WTC11 (cell line): ENCODE results near the gene SLC24A3. TPM values are rescaled to one million over a fixed set of nuclear protein-coding genes. Genes with fewer than 3 reads are reported as not detected.

ENCODE experiments used
- ATAC-seq: fragments of 200-7000 bp; cut with Tn5 transposase; 2 replicates; pipeline ENCODE4 v1.10.0; 2021; ENCODE audit warnings: mild to moderate bottlenecking, moderate library complexity
- CTCF ChIA-PET: fragments of 300-600 bp; sonication (Branson Sonifier 250); formaldehyde crosslinking; loops from one replicate; lab custom pipeline; 2021; ENCODE audit warnings: antibody characterized with exemption; lab: Charles Lee
- POLR2A ChIA-PET: fragments of 350-600 bp; sonication (Branson Sonifier 250); formaldehyde crosslinking; loops from one replicate; lab custom pipeline; 2021; ENCODE audit warnings: antibody characterized with exemption; lab: Charles Lee
- DNase-seq: peaks from one replicate; pipeline ENCODE4 v3.0.0; 2021; ENCODE audit warnings: low spot score
- H3K27ac Mint-ChIP-seq: 2 replicates; pipeline ENCODE4 v1.8.0; 2021; ENCODE audit warnings: mixed read lengths
- H3K27me3 Mint-ChIP-seq: 2 replicates; pipeline ENCODE4 v1.8.0; 2021; ENCODE audit warnings: low read depth, mild to moderate bottlenecking, moderate library complexity, mixed read lengths
- H3K36me3 Mint-ChIP-seq: 2 replicates; pipeline ENCODE4 v1.8.0; 2021; ENCODE audit warnings: mixed read lengths
- H3K4me1 Mint-ChIP-seq: 2 replicates; pipeline ENCODE4 v1.8.0; 2022; ENCODE audit warnings: mixed read lengths
- H3K4me3 Mint-ChIP-seq: 2 replicates; pipeline ENCODE4 v1.8.0; 2021; ENCODE audit warnings: mild to moderate bottlenecking, moderate library complexity, mixed read lengths
- H3K9me3 Mint-ChIP-seq: 2 replicates; pipeline ENCODE4 v1.8.0; 2021; ENCODE audit warnings: mixed read lengths
- ATF1 ChIP-seq: sonication (generic); formaldehyde crosslinking; IDR thresholded peaks from 2 replicates; pipeline ENCODE4 v1.8.1; 2023; ENCODE audit warnings: mild to moderate bottlenecking, moderate library complexity, missing genetic modification reagents
- FOXJ3 ChIP-seq: sonication (generic); formaldehyde crosslinking; IDR thresholded peaks from 2 replicates; pipeline ENCODE4 v1.9.0; 2021; ENCODE audit warnings: missing genetic modification reagents, mild to moderate bottlenecking, borderline replicate concordance
- FOXK1 ChIP-seq: sonication (generic); formaldehyde crosslinking; IDR thresholded peaks from 2 replicates; pipeline ENCODE4 v1.8.0; 2022; ENCODE audit warnings: mild to moderate bottlenecking, moderate library complexity, missing genetic modification reagents
- GRHL2 ChIP-seq: fragments of 250-450 bp; sonication (Bioruptor Pico); IDR thresholded peaks from 2 replicates; pipeline ENCODE4 v1.8.0; 2022; ENCODE audit warnings: mild to moderate bottlenecking, moderate library complexity; ENCODE audit not compliant: insufficient replicate concordance, severe bottlenecking
- HMGA2 ChIP-seq: fragments of 250-450 bp; sonication (Bioruptor Pico); IDR thresholded peaks from 2 replicates; pipeline ENCODE4 v1.4.0; 2021; ENCODE audit warnings: mild to moderate bottlenecking, moderate library complexity
- JUN ChIP-seq: sonication (generic); formaldehyde crosslinking; IDR thresholded peaks from 2 replicates; pipeline ENCODE4 v1.8.0; 2023; ENCODE audit warnings: mild to moderate bottlenecking, missing genetic modification reagents
- KAT7 ChIP-seq: sonication (generic); formaldehyde crosslinking; IDR thresholded peaks from 2 replicates; pipeline ENCODE4 v1.8.1; 2023; ENCODE audit warnings: missing genetic modification reagents, mild to moderate bottlenecking, borderline replicate concordance
- NFATC4 ChIP-seq: fragments of 250-450 bp; sonication (Bioruptor Pico); IDR thresholded peaks from 2 replicates; pipeline ENCODE4 v1.9.0; 2021; ENCODE audit warnings: mild to moderate bottlenecking
- SMAD4 ChIP-seq: sonication (generic); formaldehyde crosslinking; IDR thresholded peaks from 2 replicates; pipeline ENCODE4 v1.8.0; 2022; ENCODE audit warnings: mild to moderate bottlenecking, missing genetic modification reagents
- TEAD1 ChIP-seq: sonication (generic); formaldehyde crosslinking; IDR thresholded peaks from 2 replicates; pipeline ENCODE4 v1.8.0; 2022; ENCODE audit warnings: mild to moderate bottlenecking, missing genetic modification reagents
- ZBTB21 ChIP-seq: sonication (generic); formaldehyde crosslinking; IDR thresholded peaks from 2 replicates; pipeline ENCODE4 v1.8.1; 2023; ENCODE audit warnings: mild to moderate bottlenecking, missing genetic modification reagents, borderline replicate concordance
- ZNF121 ChIP-seq: sonication (generic); formaldehyde crosslinking; IDR thresholded peaks from 2 replicates; pipeline ENCODE4 v1.8.0; 2023; ENCODE audit warnings: missing genetic modification reagents
- ZNF263 ChIP-seq: sonication (generic); formaldehyde crosslinking; IDR thresholded peaks from 2 replicates; pipeline ENCODE4 v1.8.1; 2022; ENCODE audit warnings: low read depth, mild to moderate bottlenecking, moderate library complexity, missing genetic modification reagents
- ZNF396 ChIP-seq: fragments of 250-450 bp; sonication (Bioruptor Pico); IDR thresholded peaks from 2 replicates; pipeline ENCODE4 v1.8.0; 2021; ENCODE audit warnings: mild to moderate bottlenecking, moderate library complexity, borderline replicate concordance
- ZNF416 ChIP-seq: fragments of 250-450 bp; sonication (Bioruptor Pico); IDR thresholded peaks from 2 replicates; pipeline ENCODE4 v1.9.0; 2021; ENCODE audit warnings: mild to moderate bottlenecking, inconsistent platforms
- total RNA-seq: library from RNA; stranded (reverse); gene quantifications from 3 replicates; pipeline ENCODE4 v1.2.3, GENCODE V29; 2021
- TF ChIP-seq, protein P1 (sequence below): sonication (generic); formaldehyde crosslinking; IDR thresholded peaks from 2 replicates; pipeline ENCODE4 v1.8.0; 2023; ENCODE audit warnings: mild to moderate bottlenecking, missing genetic modification reagents
- TF ChIP-seq, protein P2 (sequence below): sonication (generic); formaldehyde crosslinking; IDR thresholded peaks from 2 replicates; pipeline ENCODE4 v1.8.1; 2023; ENCODE audit warnings: mild to moderate bottlenecking, missing genetic modification reagents, moderate library complexity
- TF ChIP-seq, protein P3 (sequence below): sonication (generic); formaldehyde crosslinking; IDR thresholded peaks from 2 replicates; pipeline ENCODE4 v1.8.1; 2022; ENCODE audit warnings: low read depth, missing genetic modification reagents, borderline replicate concordance
- TF ChIP-seq, protein P4 (sequence below): sonication (generic); formaldehyde crosslinking; IDR thresholded peaks from 2 replicates; pipeline ENCODE4 v1.8.1; 2023; ENCODE audit warnings: mild to moderate bottlenecking, missing genetic modification reagents
- TF ChIP-seq, protein P5 (sequence below): fragments of 250-450 bp; sonication (Bioruptor Pico); IDR thresholded peaks from 2 replicates; pipeline ENCODE4 v1.9.0; 2021; ENCODE audit warnings: moderate library complexity, mild to moderate bottlenecking, inconsistent platforms, borderline replicate concordance
- TF ChIP-seq, protein P6 (sequence below): fragments of 250-450 bp; sonication (Bioruptor Pico); IDR thresholded peaks from 2 replicates; pipeline ENCODE4 v2.1.2; 2022; ENCODE audit warnings: mild to moderate bottlenecking, moderate library complexity
- TF ChIP-seq, protein P7 (sequence below): fragments of 250-450 bp; sonication (Bioruptor Pico); IDR thresholded peaks from 2 replicates; pipeline ENCODE4 v1.8.0; 2021; ENCODE audit warnings: mild to moderate bottlenecking

SLC24A3 gene
- total RNA-seq, 1 experiment from 2014 or later: 5.7 TPM

DNA sequence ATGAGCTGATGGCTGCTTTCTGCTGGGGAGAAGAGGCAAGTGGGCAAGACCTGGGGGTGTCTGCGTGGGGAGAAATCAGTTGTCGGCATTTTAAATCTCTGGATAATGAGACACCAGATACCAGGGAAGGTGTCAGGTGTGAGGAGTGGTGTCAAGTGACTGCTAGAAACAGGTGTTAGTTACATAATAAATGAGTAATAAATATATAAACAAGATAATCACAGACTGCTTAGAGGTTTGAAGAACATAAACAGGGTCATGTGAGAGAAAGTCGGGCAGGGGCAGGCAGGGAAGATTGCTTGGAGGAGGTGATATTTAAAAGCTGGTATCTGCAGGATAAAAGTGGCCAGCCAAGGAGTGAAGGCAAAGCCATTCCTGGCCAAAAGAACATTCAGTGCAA lies 458.4 kb downstream of the SLC24A3 start (continued):
- TF ChIP-seq, protein P1, sequence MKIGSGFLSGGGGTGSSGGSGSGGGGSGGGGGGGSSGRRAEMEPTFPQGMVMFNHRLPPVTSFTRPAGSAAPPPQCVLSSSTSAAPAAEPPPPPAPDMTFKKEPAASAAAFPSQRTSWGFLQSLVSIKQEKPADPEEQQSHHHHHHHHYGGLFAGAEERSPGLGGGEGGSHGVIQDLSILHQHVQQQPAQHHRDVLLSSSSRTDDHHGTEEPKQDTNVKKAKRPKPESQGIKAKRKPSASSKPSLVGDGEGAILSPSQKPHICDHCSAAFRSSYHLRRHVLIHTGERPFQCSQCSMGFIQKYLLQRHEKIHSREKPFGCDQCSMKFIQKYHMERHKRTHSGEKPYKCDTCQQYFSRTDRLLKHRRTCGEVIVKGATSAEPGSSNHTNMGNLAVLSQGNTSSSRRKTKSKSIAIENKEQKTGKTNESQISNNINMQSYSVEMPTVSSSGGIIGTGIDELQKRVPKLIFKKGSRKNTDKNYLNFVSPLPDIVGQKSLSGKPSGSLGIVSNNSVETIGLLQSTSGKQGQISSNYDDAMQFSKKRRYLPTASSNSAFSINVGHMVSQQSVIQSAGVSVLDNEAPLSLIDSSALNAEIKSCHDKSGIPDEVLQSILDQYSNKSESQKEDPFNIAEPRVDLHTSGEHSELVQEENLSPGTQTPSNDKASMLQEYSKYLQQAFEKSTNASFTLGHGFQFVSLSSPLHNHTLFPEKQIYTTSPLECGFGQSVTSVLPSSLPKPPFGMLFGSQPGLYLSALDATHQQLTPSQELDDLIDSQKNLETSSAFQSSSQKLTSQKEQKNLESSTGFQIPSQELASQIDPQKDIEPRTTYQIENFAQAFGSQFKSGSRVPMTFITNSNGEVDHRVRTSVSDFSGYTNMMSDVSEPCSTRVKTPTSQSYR: no peak
- TF ChIP-seq, protein P2, sequence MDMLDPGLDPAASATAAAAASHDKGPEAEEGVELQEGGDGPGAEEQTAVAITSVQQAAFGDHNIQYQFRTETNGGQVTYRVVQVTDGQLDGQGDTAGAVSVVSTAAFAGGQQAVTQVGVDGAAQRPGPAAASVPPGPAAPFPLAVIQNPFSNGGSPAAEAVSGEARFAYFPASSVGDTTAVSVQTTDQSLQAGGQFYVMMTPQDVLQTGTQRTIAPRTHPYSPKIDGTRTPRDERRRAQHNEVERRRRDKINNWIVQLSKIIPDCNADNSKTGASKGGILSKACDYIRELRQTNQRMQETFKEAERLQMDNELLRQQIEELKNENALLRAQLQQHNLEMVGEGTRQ (CRISPR knock-in tag): no peak
- no peak for TF ChIP-seq ZNF121 (CRISPR knock-in tag)
- TF ChIP-seq ZNF396: no peak
- TF ChIP-seq, protein P3, sequence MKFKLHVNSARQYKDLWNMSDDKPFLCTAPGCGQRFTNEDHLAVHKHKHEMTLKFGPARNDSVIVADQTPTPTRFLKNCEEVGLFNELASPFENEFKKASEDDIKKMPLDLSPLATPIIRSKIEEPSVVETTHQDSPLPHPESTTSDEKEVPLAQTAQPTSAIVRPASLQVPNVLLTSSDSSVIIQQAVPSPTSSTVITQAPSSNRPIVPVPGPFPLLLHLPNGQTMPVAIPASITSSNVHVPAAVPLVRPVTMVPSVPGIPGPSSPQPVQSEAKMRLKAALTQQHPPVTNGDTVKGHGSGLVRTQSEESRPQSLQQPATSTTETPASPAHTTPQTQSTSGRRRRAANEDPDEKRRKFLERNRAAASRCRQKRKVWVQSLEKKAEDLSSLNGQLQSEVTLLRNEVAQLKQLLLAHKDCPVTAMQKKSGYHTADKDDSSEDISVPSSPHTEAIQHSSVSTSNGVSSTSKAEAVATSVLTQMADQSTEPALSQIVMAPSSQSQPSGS (CRISPR knock-in tag): no peak
- no peak for TF ChIP-seq ZBTB21 (CRISPR knock-in tag)
- no peak for TF ChIP-seq FOXJ3 (CRISPR knock-in tag)

DNA sequence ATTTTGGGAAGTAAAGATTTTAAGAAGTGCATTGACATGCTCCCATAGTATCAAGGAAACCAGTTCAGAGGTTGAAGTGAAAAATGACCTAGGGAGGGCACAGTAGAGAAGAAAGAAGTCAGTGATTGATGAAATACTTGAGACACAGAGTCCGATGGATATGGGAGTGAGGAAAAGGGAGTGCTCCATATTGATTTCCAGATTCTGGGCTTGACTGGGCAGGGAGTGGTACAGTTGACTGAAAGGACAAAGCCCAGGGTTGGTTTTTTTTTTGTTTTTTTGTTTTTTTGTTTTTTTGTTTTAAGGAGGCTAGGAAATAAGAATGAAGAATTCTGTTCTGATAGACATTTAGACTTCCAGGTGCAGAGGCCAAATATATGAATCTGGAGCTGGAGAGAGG lies 458.9 kb downstream of the SLC24A3 start:
- ChIA-PET POLR2A (no interaction called here), CTCF (no interaction called here)
- DNase-seq (no peak), ATAC-seq (no peak)
- peaks cover 6% of the 10 kb centered on the region for H3K9me3 Mint-ChIP-seq
- no peaks in the 10 kb centered on the region for H3K4me1 Mint-ChIP-seq
- TF ChIP-seq, protein P4, sequence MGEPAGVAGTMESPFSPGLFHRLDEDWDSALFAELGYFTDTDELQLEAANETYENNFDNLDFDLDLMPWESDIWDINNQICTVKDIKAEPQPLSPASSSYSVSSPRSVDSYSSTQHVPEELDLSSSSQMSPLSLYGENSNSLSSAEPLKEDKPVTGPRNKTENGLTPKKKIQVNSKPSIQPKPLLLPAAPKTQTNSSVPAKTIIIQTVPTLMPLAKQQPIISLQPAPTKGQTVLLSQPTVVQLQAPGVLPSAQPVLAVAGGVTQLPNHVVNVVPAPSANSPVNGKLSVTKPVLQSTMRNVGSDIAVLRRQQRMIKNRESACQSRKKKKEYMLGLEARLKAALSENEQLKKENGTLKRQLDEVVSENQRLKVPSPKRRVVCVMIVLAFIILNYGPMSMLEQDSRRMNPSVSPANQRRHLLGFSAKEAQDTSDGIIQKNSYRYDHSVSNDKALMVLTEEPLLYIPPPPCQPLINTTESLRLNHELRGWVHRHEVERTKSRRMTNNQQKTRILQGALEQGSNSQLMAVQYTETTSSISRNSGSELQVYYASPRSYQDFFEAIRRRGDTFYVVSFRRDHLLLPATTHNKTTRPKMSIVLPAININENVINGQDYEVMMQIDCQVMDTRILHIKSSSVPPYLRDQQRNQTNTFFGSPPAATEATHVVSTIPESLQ (CRISPR knock-in tag): no peak
- TF ChIP-seq FOXK1 (CRISPR knock-in tag) (no peak), HMGA2 (CRISPR knock-in tag) (no peak), SMAD4 (CRISPR knock-in tag) (no peak), TEAD1 (no peak), ZNF263 (CRISPR knock-in tag) (no peak), ATF1 (CRISPR knock-in tag) (no peak), NFATC4 (CRISPR knock-in tag) (no peak), ZNF416 (CRISPR knock-in tag) (no peak), JUN (CRISPR knock-in tag) (no peak), GRHL2 (CRISPR knock-in tag) (no peak), KAT7 (no peak)
- TF ChIP-seq, protein P5, sequence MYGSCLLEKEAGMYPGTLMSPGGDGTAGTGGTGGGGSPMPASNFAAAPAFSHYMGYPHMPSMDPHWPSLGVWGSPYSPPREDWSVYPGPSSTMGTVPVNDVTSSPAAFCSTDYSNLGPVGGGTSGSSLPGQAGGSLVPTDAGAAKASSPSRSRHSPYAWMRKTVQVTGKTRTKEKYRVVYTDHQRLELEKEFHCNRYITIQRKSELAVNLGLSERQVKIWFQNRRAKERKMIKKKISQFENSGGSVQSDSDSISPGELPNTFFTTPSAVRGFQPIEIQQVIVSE (CRISPR knock-in tag): no peak
- TF ChIP-seq, protein P6, sequence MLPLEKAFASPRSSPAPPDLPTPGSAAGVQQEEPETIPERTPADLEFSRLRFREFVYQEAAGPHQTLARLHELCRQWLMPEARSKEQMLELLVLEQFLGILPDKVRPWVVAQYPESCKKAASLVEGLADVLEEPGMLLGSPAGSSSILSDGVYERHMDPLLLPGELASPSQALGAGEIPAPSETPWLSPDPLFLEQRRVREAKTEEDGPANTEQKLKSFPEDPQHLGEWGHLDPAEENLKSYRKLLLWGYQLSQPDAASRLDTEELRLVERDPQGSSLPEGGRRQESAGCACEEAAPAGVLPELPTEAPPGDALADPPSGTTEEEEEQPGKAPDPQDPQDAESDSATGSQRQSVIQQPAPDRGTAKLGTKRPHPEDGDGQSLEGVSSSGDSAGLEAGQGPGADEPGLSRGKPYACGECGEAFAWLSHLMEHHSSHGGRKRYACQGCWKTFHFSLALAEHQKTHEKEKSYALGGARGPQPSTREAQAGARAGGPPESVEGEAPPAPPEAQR (CRISPR knock-in tag): no peak
- TF ChIP-seq, protein P7, sequence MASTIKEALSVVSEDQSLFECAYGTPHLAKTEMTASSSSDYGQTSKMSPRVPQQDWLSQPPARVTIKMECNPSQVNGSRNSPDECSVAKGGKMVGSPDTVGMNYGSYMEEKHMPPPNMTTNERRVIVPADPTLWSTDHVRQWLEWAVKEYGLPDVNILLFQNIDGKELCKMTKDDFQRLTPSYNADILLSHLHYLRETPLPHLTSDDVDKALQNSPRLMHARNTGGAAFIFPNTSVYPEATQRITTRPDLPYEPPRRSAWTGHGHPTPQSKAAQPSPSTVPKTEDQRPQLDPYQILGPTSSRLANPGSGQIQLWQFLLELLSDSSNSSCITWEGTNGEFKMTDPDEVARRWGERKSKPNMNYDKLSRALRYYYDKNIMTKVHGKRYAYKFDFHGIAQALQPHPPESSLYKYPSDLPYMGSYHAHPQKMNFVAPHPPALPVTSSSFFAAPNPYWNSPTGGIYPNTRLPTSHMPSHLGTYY: no peak
- TF ChIP-seq, protein P2 (CRISPR knock-in tag): no peak
- no peaks in the 10 kb centered on the region for H3K27me3 Mint-ChIP-seq
- no peak overlapping the region for H3K4me3 Mint-ChIP-seq
- H3K27ac Mint-ChIP-seq: no peak overlapping the region
- H3K36me3 Mint-ChIP-seq: no peaks in the 10 kb centered on the region; the same call in 1 of the 2 replicates
